Fibroblast of villous mesenchyme (primary cell): Measurements from ENCODE around the gene OPRM1. TPM values are rescaled to one million over a fixed set of nuclear protein-coding genes. Genes with fewer than 3 reads are reported as not detected.

Experiments used
- DNase-seq: peaks from one replicate; pipeline ENCODE4 v3.0.0-alpha.2; 2010; ENCODE audit warnings: low read depth
- H3K4me3 ChIP-seq: 2 replicates; pipeline ENCODE4 v1.5.1; 2011; ENCODE audit warnings: low read depth, mild to moderate bottlenecking, low read length
- total RNA-seq: library from RNA; depleted of rRNA; stranded (reverse); fragments of >200 nt; gene quantifications from 2 replicates; pipeline ENCODE4 v1.2.3, GENCODE V29; 2012
- TF ChIP-seq, protein P1 (sequence below): IDR thresholded peaks from 2 replicates; pipeline ENCODE4 v1.5.1; 2012; ENCODE audit warnings: low read depth, mild to moderate bottlenecking, low read length; ENCODE audit not compliant: insufficient read depth

OPRM1 gene
- total RNA-seq, 1 donor = not detected

DNA sequence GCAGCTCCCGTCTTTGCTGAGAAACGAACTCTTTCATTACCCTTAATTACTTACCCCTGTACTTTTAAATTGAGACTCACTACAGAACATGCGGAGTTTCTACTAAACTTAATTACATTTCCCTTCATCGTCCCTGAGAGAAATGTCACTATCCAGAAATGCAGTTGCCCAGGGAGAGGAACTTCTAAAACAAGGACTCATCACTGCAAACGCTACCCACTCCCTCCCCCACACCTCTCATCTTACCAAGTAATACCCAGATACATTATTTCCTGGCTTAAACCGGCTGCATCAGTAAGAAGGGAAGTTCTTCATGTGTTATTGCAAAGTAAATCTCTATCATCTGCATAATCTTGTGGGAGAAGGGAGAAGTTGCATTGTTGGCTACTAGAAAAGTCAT, 179.3 kb downstream of the OPRM1 start:
- no peak for DNase-seq
- no peak overlapping the region for H3K4me3 ChIP-seq
- TF ChIP-seq, protein P1, sequence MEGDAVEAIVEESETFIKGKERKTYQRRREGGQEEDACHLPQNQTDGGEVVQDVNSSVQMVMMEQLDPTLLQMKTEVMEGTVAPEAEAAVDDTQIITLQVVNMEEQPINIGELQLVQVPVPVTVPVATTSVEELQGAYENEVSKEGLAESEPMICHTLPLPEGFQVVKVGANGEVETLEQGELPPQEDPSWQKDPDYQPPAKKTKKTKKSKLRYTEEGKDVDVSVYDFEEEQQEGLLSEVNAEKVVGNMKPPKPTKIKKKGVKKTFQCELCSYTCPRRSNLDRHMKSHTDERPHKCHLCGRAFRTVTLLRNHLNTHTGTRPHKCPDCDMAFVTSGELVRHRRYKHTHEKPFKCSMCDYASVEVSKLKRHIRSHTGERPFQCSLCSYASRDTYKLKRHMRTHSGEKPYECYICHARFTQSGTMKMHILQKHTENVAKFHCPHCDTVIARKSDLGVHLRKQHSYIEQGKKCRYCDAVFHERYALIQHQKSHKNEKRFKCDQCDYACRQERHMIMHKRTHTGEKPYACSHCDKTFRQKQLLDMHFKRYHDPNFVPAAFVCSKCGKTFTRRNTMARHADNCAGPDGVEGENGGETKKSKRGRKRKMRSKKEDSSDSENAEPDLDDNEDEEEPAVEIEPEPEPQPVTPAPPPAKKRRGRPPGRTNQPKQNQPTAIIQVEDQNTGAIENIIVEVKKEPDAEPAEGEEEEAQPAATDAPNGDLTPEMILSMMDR = no peak

DNA sequence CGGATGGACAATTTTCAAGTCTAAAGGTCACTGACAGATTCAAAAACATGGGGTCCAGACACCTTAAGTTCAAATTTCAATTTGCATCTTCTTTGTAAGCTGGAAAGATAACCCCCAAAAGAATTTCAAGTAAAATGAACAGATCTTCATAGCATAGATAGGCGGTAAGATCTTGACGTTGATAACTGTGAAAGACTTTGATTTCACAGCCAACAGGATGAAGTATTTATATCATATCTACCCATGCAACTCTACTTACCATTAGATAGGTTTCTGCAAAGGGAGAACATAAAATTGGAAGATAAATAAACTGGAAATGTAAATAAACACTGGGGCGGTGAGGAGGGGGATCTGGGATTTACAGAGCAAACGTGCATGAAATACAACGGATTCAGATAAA, 179.7 kb downstream of the OPRM1 start:
- no peak for DNase-seq
- H3K4me3 ChIP-seq = no peak overlapping the region
- TF ChIP-seq, protein P1 = no peak

DNA sequence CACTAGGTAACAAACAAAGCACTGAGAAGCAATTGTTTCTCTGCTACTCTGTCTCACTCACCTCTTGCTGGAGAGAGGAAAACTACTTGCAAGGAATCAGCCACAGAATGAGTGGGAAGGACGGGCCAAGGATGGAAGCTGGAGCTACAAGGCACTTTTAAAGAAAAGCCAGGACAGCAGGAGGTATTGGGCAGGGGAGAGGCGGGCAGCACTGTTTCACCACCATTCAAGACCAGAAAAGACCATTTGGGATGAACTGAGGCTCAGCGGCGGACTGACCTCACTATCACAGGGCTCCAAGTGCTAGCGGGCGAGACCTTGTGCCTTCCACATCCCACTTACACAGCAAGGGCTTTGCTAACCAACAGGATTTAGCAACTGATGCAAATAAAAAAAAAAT, 180.2 kb downstream of the OPRM1 start:
- H3K4me3 ChIP-seq = no peak overlapping the region
- TF ChIP-seq, protein P1 = no peak
- DNase-seq = no peak

DNA sequence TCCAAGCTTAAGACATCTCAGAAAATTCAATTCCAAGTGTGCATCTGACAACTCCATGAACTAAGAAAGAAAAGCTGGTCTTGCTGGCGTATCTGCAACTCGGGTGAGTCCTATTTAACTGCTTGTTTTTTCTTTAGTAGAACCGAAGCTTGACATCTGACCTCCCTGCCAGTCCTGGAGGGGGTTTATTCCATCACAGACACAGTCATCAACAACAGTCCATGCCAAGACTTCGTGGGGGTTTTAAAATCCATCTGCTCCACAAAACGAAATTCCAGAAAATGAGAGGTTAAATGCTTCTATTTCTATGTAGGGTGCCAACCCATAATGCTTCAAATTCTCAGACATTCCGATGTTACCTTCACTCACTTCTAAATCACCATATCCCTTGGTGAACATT, 183.7 kb downstream of the OPRM1 start:
- TF ChIP-seq, protein P1 = no peak
- no peak overlapping the region for H3K4me3 ChIP-seq
- no peak for DNase-seq

DNA sequence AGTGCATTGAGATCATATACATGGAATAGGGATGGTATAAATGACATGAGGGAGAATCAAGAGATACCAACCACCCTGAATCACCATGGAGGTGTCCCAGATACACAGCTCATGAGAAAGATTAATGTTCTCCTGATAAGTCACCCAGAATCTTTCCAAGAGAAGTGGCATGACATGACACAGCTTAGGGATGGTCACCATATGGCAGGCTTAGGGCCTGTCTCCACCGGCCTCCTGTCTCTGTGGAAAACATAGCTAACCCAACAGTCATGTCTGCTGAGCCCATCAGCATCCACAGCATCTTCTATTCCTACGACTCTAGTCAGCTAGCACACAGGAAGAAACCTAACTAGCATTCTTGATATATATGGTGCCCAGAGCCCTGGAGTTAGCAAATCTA, 184.3 kb downstream of the OPRM1 start:
- no peak for DNase-seq
- H3K4me3 ChIP-seq = no peak overlapping the region
- TF ChIP-seq, protein P1 = no peak

DNA sequence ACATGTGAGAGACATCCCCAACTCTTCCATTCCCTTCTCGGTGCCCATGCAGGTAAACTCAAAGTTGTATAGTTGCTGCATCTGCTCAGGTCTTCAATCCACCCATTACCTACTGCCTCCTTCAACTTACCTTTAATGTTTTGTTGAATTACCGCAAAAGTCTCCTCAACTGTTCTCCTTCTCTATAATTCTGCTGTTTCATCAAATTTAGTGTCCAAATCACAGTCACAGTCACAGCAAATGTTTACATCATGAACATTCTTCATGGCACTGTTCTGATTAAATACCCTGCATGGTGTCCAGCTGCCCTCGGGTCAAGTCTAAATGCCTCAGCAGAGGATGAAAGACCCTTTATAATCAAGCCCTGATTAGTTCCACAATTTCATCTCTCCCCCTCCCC, 187.4 kb downstream of the OPRM1 start:
- no peak overlapping the region for H3K4me3 ChIP-seq
- TF ChIP-seq, protein P1 = no peak
- no peak for DNase-seq

DNA sequence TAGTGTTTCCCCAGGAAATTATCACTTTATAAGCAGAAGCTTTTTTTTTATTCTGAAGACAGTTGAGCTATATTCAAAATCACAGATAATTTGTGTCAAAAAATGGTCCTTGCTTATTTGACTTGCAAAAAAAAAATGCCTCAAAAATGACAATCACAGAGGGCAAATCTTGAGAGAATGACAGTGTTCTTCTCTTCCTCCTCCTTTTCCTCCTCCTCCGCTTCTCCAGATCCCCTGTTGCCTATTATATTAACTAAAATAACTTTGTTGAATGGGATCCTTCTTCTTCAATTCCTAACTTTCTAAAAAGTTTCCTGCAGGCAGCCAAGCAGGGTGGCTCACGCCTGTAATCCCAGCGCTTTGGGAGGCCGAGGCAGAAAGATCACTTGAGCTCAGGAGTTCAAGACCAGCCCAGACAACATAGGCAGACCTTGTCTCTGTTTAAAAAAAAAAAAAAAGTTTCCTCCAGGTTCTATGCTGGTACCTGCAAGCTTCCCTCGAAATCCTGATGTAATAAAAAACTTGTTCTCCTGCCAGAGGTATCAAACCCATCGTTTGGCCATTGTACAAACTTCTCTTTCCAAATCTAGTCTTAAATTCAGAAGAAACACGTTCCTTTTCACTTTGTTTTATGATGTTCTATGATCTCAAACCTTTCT, 189.0 kb downstream of the OPRM1 start:
- no peak overlapping the region for H3K4me3 ChIP-seq
- DNase-seq = no peak
- TF ChIP-seq, protein P1 = no peak
